ENCODE measurements around the gene LTBP1. TPM values are rescaled to one million over a fixed set of nuclear protein-coding genes. Genes with fewer than 3 reads are reported as not detected.

LTBP1 gene
- total RNA-seq, 1 donor: 33.7 TPM

- no peak for DNase-seq (ENCODE audit: low read depth)
- H3K4me3 ChIP-seq (ENCODE audit: low read depth, low read length): no peak overlapping the region
- no peak for TF ChIP-seq CTCF (IDR thresholded peaks at IDR 0.05; ENCODE audit: insufficient read depth, low read depth, low read length)
Observed at GRCh38 chr2:33442528-33443079, 495.9 kb downstream of the LTBP1 start.

- TF ChIP-seq CTCF (IDR thresholded peaks at IDR 0.05; ENCODE audit: insufficient read depth, low read depth, low read length): no peak
- DNase-seq (ENCODE audit: low read depth): peak; percentile 78
- H3K4me3 ChIP-seq (ENCODE audit: low read depth, low read length): no peak overlapping the region
Observed at GRCh38 chr2:33443274-33443829, 496.6 kb downstream of the LTBP1 start.

GRCh38 chr2:33444967-33445366 lies 498.2 kb downstream of the LTBP1 start:
- TF ChIP-seq CTCF (IDR thresholded peaks at IDR 0.05; ENCODE audit: insufficient read depth, low read depth, low read length): no peak
- DNase-seq (ENCODE audit: low read depth): no peak
- H3K4me3 ChIP-seq (ENCODE audit: low read depth, low read length): no peak overlapping the region

- TF ChIP-seq CTCF (IDR thresholded peaks at IDR 0.05; ENCODE audit: insufficient read depth, low read depth, low read length): no peak
- H3K4me3 ChIP-seq (ENCODE audit: low read depth, low read length): no peak overlapping the region
- peak; percentile 68 for DNase-seq (ENCODE audit: low read depth)
Observed at GRCh38 chr2:33448220-33448899, 501.6 kb downstream of the LTBP1 start.

Small RNA genes within 50 kb of the gene (small RNA-seq; reads per million reads assigned to genes)
- gene RF00019 (not detected), gene RNA5SP91 (not detected), gene RNA5SP92 (not detected)
